Lung (tissue), 12 donors: Measurements from ENCODE around the gene BICDL1. TPM values are rescaled to one million over a fixed set of nuclear protein-coding genes. Genes with fewer than 3 reads are reported as not detected.

Experiments
- ATAC-seq: fragments of 200-7000 bp; cut with Tn5 transposase; one replicate; pipeline ENCODE4 v1.9.1; 2020; ENCODE audit warnings: moderate number of reproducible peaks; ENCODE audit not compliant: insufficient read depth, low FRiP score
- DNase-seq, 3 donors: peaks; one replicate each; pipeline ENCODE4 v3.0.0-alpha.2; 2013 to 2017
- H3K27ac ChIP-seq, 2 donors: one replicate each; pipeline ENCODE4 v1.5.1; 2013; ENCODE audit warnings: mild to moderate bottlenecking in 2 of 2, moderate library complexity in 2 of 2, control low read depth in 1 of 2, inconsistent platforms in 1 of 2, low read depth in 1 of 2, low read length in 1 of 2
- H3K27me3 ChIP-seq, 3 donors: one replicate each; pipeline ENCODE4 v1.5.1; 2013; ENCODE audit warnings: low read length in 2 of 3; ENCODE audit not compliant: control insufficient read depth in 3 of 3, insufficient read depth in 3 of 3
- H3K36me3 ChIP-seq, 4 donors: one replicate each; pipeline ENCODE4 v1.5.1; 2013; ENCODE audit warnings: low read length in 4 of 4, mild to moderate bottlenecking in 1 of 4, moderate library complexity in 1 of 4; ENCODE audit not compliant: control insufficient read depth in 4 of 4, insufficient read depth in 4 of 4
- H3K4me1 ChIP-seq, 5 donors: one replicate each; pipeline ENCODE4 v1.5.1; 2013; ENCODE audit warnings: low read length in 5 of 5, mild to moderate bottlenecking in 2 of 5, moderate library complexity in 1 of 5; ENCODE audit not compliant: control insufficient read depth in 5 of 5, insufficient read depth in 5 of 5
- H3K4me3 ChIP-seq: one replicate; pipeline ENCODE4 v1.5.1; 2013; ENCODE audit warnings: mild to moderate bottlenecking, control low read depth, moderate library complexity
- H3K9ac ChIP-seq, 2 donors: one replicate each; pipeline ENCODE4 v1.5.1; 2013; ENCODE audit warnings: low read length in 2 of 2, control low read depth in 1 of 2; ENCODE audit not compliant: insufficient read depth in 1 of 2
- H3K9me3 ChIP-seq, 4 donors: one replicate each; pipeline ENCODE4 v1.5.1; 2013; ENCODE audit warnings: low read length in 3 of 4, mild to moderate bottlenecking in 1 of 4, moderate library complexity in 1 of 4; ENCODE audit not compliant: control insufficient read depth in 4 of 4, insufficient read depth in 3 of 4
- WGBS, 2 donors: extraction: QIAGEN DNeasy Blood & Tissue Kit; methylation state at CpG; one replicate each; pipeline ENCODE4 v1.1.7; 2013; 5-methylcytosine and 5-hydroxymethylcytosine counted together
- polyA plus RNA-seq, 2 donors: library from polyadenylated mRNA; stranded (reverse); fragments of 200-250 nt; gene quantifications; one replicate each; pipeline ENCODE4 v1.2.1, GENCODE V29; 2013
- total RNA-seq, 2 donors: library from RNA; depleted of rRNA in 1 of 2; stranded (reverse); fragments of >200 nt in 1 of 2; gene quantifications; one replicate each; pipeline ENCODE4 v1.2.1, GENCODE V29; 2014 to 2021
- TF ChIP-seq, protein P1 (sequence below): IDR thresholded peaks from 2 replicates; pipeline ENCODE4 v1.5.1; 2012; ENCODE audit warnings: mild to moderate bottlenecking; ENCODE audit errors: control extremely low read depth, extremely low read depth
- donor health status: control.
- donor health status: control.
- donor health status: Bipolar disorder and iron deficiency.
- donor health status: healthy.
- donor health status: DM: yes; HTN: yes; CAD: no.

Gene BICDL1
- total and polyA plus RNA-seq, 4 donors: 5.2 to 23.7 (median 13.7) TPM

DNA sequence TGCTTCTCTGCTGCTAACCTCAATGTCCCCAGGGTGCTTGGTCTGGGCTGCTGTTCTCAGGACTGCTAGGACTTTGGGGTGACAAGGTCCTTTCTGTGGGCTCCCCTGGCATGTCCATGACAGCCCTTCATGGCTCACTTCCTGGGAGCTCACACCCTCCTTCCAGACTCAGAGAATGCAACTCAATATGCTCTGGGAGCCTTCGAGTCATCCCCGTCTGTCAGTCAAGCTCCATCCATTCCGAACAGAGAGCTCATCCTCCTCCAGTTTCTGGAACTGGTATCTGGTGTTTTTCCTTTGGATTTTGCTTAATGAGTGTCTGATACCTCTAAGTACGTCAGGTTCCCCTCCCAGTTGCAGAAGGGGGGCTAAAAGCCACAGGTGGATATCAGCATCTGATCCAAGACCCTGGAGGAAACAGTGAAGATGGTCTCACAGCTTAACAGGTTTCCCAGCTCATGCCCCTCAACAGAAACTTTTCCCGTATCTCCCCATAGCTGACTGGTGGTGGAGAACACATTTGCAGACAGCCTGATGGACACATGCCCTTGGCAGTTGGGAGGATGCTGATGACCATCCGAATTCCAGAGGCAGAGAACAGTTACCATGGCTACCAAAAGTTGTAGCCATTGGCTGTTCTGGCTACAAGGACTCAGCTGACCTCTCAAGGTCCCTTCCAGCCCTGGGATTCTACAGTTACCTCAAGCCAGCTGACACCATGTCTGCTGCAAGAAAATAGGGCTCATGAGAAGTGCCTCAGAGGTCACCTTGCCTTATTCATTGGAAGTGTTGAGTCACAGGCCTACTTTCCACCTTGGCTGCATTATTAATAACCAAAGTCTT, 137.0 kb downstream of the BICDL1 start:
- TF ChIP-seq, protein P1, sequence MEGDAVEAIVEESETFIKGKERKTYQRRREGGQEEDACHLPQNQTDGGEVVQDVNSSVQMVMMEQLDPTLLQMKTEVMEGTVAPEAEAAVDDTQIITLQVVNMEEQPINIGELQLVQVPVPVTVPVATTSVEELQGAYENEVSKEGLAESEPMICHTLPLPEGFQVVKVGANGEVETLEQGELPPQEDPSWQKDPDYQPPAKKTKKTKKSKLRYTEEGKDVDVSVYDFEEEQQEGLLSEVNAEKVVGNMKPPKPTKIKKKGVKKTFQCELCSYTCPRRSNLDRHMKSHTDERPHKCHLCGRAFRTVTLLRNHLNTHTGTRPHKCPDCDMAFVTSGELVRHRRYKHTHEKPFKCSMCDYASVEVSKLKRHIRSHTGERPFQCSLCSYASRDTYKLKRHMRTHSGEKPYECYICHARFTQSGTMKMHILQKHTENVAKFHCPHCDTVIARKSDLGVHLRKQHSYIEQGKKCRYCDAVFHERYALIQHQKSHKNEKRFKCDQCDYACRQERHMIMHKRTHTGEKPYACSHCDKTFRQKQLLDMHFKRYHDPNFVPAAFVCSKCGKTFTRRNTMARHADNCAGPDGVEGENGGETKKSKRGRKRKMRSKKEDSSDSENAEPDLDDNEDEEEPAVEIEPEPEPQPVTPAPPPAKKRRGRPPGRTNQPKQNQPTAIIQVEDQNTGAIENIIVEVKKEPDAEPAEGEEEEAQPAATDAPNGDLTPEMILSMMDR: no peak
- ATAC-seq: no peak
- WGBS, 2 donors: 86 to 88% methylated on average over 6 of the region's 6 CpGs
- peaks cover 0 to 7% (median 0%) of the 10 kb centered on the region in 5 donors for H3K4me1 ChIP-seq
- no peak overlapping the region for H3K4me3 ChIP-seq
- no peak overlapping the region for H3K9ac ChIP-seq
- H3K36me3 ChIP-seq: peaks cover 12 to 40% (median 18%) of the 10 kb centered on the region in 4 donors
- DNase-seq: no peak
- no peaks in the 10 kb centered on the region for H3K9me3 ChIP-seq
- no peaks in the 10 kb centered on the region for H3K27me3 ChIP-seq
- peak overlapping the region in 1 of 2 donors; percentile 65 for H3K27ac ChIP-seq

DNA sequence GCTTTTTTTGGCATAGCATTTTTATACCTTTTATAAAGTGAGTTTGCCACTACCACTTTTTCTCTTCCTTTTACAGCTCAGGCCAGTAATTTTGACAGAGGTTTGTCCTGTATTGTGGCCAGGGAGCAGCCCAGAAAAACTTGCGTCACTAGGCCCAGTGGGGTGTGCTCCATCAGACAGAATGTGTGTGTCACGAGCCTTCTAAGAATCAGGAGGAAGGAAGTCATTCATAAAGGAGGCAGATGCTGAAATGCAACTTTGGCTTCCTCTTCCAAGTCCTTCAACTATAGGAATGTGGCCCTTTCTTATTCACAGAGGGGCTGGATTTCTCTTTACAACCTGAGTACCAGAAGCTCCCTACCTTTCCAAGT, 137.6 kb downstream of the BICDL1 start:
- Histone ChIP-seq H3K27me3 (no peaks in the 10 kb centered on the region), H3K27ac (peak overlapping the region in 1 of 2 donors; percentile 54), H3K4me1 (peaks cover 0 to 4% (median 0%) of the 10 kb centered on the region in 5 donors), H3K4me3 (no peak overlapping the region), H3K9me3 (peaks cover 0 to 1% (median 0%) of the 10 kb centered on the region in 4 donors), H3K9ac (no peak overlapping the region), H3K36me3 (peaks cover 14 to 46% (median 24%) of the 10 kb centered on the region in 4 donors)
- ATAC-seq: peak; percentile 54
- TF ChIP-seq, protein P1: no peak
- WGBS, 2 donors: 22 to 45% methylated on average over 2 of the region's 2 CpGs
- DNase-seq: peak in 2 of 3 donors; percentile 23 to 50

- H3K4me1 ChIP-seq: peaks cover 0 to 4% (median 0%) of the 10 kb centered on the region in 5 donors
- H3K36me3 ChIP-seq: peaks cover 37 to 78% (median 43%) of the 10 kb centered on the region in 4 donors
- DNase-seq: no peak
- WGBS, 2 donors: 93 to 96% methylated on average over 6 of the region's 6 CpGs
- H3K9me3 ChIP-seq: peaks cover 0 to 1% (median 0%) of the 10 kb centered on the region in 4 donors
- TF ChIP-seq, protein P1: no peak
- no peak overlapping the region for H3K27ac ChIP-seq
- ATAC-seq: no peak
- no peak overlapping the region for H3K4me3 ChIP-seq
- H3K9ac ChIP-seq: no peak overlapping the region
- no peaks in the 10 kb centered on the region for H3K27me3 ChIP-seq
Observed at GRCh38 chr12:120130011-120130410, 141.0 kb downstream of the BICDL1 start.
